Measurements from ENCODE around the gene SFT2D1. TPM values are rescaled to one million over a fixed set of nuclear protein-coding genes. Genes with fewer than 3 reads are reported as not detected.
"Not testable (repeated sequence)": the region's sequence is repeated elsewhere in the genome, so short reads cannot be mapped to it uniquely, and the experiment has no call there.

Gene SFT2D1
- total RNA-seq, 2 experiments from 2014 or later: 27.7 to 30.5 TPM

DNA sequence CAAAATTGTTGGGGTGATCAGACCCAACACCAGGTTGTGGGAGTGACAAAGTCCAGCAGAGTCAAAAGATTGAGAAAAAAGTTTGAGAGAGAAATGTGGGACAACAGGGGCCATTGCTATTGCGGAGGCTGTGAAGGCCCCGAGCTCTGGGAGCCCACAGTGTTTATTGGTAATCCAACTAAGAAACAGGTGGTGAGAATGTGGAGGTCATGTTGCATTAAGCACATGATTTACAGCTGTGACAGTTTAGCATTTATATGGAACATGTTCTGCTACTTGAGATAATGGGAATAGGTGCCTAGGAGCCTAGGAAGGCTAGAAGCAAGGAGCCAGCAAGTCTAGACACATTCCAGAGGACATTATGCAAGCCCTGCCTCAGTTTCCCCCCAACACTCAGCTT lies 2.6 kb upstream of the SFT2D1 start:
- not testable (repeated sequence) for H3K4me1 Mint-ChIP-seq (ENCODE audit: low read depth); H3K36me3 Mint-ChIP-seq (ENCODE audit: low read depth); H3K27ac Mint-ChIP-seq; H3K9me3 Mint-ChIP-seq (ENCODE audit: insufficient read depth); H3K4me3 Mint-ChIP-seq; DNase-seq; ATAC-seq
- POLR2A ChIA-PET: interaction anchor here (0.5 kb wide), 1 partner anchor 33 kb away, joined by 3 read pairs; no protein-coding TSS in a partner anchor
- CTCF ChIA-PET: interaction anchor here (1.3 to 2.2 kb wide), 3 partner anchors 31 to 55 kb away, joined by 3 to 7 read pairs (median 5); no protein-coding TSS in a partner anchor
- peaks cover 29% of the 10 kb centered on the region for H3K27me3 Mint-ChIP-seq (ENCODE audit: low read depth)

DNA sequence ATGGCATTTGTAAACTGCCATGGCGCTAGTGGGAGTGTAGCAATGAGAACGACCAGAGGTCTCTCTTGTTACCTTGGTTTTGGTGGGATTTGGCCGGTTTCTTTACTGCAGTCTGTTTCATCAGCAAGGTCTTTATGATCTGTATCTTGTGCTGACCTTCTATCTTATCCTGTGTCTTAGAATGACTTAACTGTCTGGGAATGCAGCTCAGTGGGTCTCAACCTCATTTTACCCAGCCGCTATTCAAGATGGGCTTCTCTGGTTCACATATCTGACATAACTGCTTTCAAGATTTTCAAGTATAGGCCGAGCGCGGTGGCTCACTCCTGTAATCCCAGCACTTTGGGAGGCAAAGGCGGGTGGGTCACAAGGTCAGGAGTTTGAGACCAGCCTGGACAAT lies 1.9 kb upstream of the SFT2D1 start:
- Mint-ChIP-seq H3K4me1 (ENCODE audit: low read depth) (peaks cover 8% of the 10 kb centered on the region), H3K27me3 (ENCODE audit: low read depth) (peaks cover 23% of the 10 kb centered on the region), H3K27ac (no peak overlapping the region), H3K4me3 (no peak overlapping the region), H3K36me3 (ENCODE audit: low read depth) (no peaks in the 10 kb centered on the region), H3K9me3 (ENCODE audit: insufficient read depth) (no peaks in the 10 kb centered on the region)
- ChIA-PET POLR2A (no interaction called here), CTCF (interaction anchor here (1.5 to 2.2 kb wide), 2 partner anchors 30 to 37 kb away, joined by 5 to 7 read pairs; no protein-coding TSS in a partner anchor)
- ATAC-seq (no peak), DNase-seq (no peak)

DNA sequence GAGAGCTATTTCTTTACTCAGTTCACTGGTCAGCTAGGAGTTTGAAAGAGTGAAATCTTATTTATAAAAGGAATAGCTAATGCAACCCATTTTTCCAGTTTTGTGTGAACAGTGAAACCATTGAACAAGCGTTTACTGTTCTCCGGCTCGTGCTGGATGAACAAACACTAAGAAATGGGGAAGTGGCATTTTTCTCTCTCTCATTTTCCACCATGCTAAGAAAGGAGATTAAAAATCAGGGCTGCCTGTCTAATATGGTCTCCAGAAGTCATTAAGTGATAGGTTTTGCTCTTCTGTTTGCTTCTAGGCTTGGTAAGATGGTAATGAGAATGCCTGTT lies 774 bp upstream of the SFT2D1 start:
- peak overlapping the region; percentile 78 for H3K4me3 Mint-ChIP-seq
- ChIA-PET CTCF (interaction anchor here (0.6 to 1.8 kb wide), 4 partner anchors 9 to 92 kb away, joined by 3 to 11 read pairs (median 5); no protein-coding TSS in a partner anchor), POLR2A (no interaction called here)
- peak overlapping the region; percentile 35 for H3K27ac Mint-ChIP-seq
- ATAC-seq: no peak
- H3K36me3 Mint-ChIP-seq (ENCODE audit: low read depth): peaks cover 3% of the 10 kb centered on the region
- H3K4me1 Mint-ChIP-seq (ENCODE audit: low read depth): peaks cover 8% of the 10 kb centered on the region
- DNase-seq: no peak
- no peaks in the 10 kb centered on the region for H3K9me3 Mint-ChIP-seq (ENCODE audit: insufficient read depth)
- peaks cover 18% of the 10 kb centered on the region for H3K27me3 Mint-ChIP-seq (ENCODE audit: low read depth)

DNA sequence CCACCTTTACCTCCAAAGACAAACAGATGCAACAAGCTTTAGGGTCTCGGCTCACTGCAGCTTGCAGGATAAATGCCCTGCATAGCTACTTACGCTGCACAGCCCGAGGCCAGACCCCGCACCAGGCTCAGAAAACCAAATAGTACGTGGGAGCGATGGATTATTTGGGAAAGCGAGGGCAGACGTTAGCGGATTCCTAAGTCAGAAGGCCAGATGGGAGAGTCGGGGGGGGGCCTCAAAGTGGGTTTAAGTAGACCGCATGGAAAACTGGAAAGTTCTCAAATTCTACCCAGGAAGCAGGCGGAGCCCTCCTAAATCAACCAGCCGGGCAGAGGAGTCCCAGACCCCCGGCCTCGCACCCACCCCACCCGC lies 382 bp downstream of the SFT2D1 start:
- Mint-ChIP-seq H3K4me3 (peak overlapping the region; percentile 78), H3K27me3 (ENCODE audit: low read depth) (peaks cover 12% of the 10 kb centered on the region), H3K4me1 (ENCODE audit: low read depth) (peaks cover 11% of the 10 kb centered on the region), H3K9me3 (ENCODE audit: insufficient read depth) (no peaks in the 10 kb centered on the region), H3K36me3 (ENCODE audit: low read depth) (peaks cover 15% of the 10 kb centered on the region), H3K27ac (peak overlapping the region; percentile 93)
- ChIA-PET CTCF (interaction anchor here (1.0 to 1.8 kb wide), 4 partner anchors 8 to 58 kb away, joined by 3 to 11 read pairs (median 6); no protein-coding TSS in a partner anchor), POLR2A (interaction anchor here (0.8 to 1.1 kb wide), 4 partner anchors 8 to 69 kb away, joined by 3 to 5 read pairs (median 4); no protein-coding TSS in a partner anchor)
- peak; percentile 37 for DNase-seq
- peak; percentile 39 for ATAC-seq

DNA sequence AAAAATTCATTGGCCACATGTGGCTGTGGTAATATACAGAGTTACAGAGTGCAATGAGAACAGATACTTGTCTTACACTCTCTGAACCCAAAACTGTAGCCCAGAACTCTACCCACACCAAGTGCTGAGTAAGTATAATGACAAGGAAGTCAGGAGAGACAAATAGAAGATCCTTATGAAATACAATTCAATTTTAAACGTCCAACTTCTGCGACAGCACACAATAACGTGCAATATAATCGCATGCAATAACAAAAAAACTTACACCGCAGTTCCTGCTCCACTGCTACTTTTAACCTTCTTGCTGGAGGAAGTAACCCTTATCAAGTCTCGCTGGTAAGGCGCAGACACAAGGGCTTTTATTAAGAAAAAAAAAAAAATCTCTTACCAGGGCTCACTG lies 881 bp downstream of the SFT2D1 start:
- Mint-ChIP-seq H3K4me3 (peak overlapping the region; percentile 78), H3K4me1 (ENCODE audit: low read depth) (peaks cover 11% of the 10 kb centered on the region), H3K9me3 (ENCODE audit: insufficient read depth) (no peaks in the 10 kb centered on the region), H3K27me3 (ENCODE audit: low read depth) (peaks cover 12% of the 10 kb centered on the region), H3K36me3 (ENCODE audit: low read depth) (peaks cover 20% of the 10 kb centered on the region), H3K27ac (peak overlapping the region; percentile 93)
- POLR2A ChIA-PET: interaction anchor here (1.0 to 1.1 kb wide), 3 partner anchors 8 to 40 kb away, joined by 3 to 4 read pairs (median 4); no protein-coding TSS in a partner anchor
- ATAC-seq (peak; percentile 24), DNase-seq (peak; percentile 47)
- CTCF ChIA-PET: interaction anchor here (1.0 to 1.6 kb wide), 2 partner anchors 28 to 59 kb away, joined by 5 to 7 read pairs; no protein-coding TSS in a partner anchor

GRCh38 chr6:166338854-166339253 lies 3.5 kb downstream of the SFT2D1 start:
- H3K4me1 Mint-ChIP-seq (ENCODE audit: low read depth): peaks cover 34% of the 10 kb centered on the region
- H3K36me3 Mint-ChIP-seq (ENCODE audit: low read depth): peaks cover 41% of the 10 kb centered on the region
- ChIA-PET CTCF (no interaction called here), POLR2A (no interaction called here)
- no peak overlapping the region for H3K4me3 Mint-ChIP-seq
- H3K27me3 Mint-ChIP-seq (ENCODE audit: low read depth): peaks cover 4% of the 10 kb centered on the region
- no peak for DNase-seq
- H3K9me3 Mint-ChIP-seq (ENCODE audit: insufficient read depth): no peaks in the 10 kb centered on the region
- ATAC-seq: no peak
- H3K27ac Mint-ChIP-seq: no peak overlapping the region

DNA sequence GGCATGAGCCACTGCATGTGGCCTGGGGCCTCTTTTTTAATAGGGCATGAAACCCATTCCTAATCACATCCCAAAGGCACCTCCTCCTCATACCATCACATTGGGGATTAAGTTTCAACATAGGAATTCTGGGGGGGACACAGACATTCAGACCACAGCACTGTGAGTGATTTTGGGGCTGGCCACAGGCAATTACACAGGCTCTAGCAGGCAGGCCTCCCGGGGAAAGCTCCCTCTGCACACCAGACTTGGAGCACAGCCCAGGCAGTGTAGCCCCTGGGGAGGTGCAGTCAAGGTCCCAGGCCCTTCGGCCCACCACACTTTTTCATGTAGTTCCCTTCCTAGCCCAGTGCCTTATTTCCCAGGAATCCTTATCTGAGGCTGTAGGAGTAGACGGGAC lies 5.5 kb downstream of the SFT2D1 start:
- Mint-ChIP-seq H3K4me3 (no peak overlapping the region), H3K36me3 (ENCODE audit: low read depth) (peaks cover 55% of the 10 kb centered on the region), H3K4me1 (ENCODE audit: low read depth) (peaks cover 47% of the 10 kb centered on the region), H3K9me3 (ENCODE audit: insufficient read depth) (no peaks in the 10 kb centered on the region), H3K27ac (no peak overlapping the region), H3K27me3 (ENCODE audit: low read depth) (peaks cover 7% of the 10 kb centered on the region)
- ChIA-PET POLR2A (no interaction called here), CTCF (interaction anchor here (1.7 to 5.7 kb wide), 2 partner anchors 23 to 44 kb away, joined by 5 to 32 read pairs; no protein-coding TSS in a partner anchor)
- no peak for DNase-seq
- ATAC-seq: no peak

- peaks cover 50% of the 10 kb centered on the region for H3K4me1 Mint-ChIP-seq (ENCODE audit: low read depth)
- CTCF ChIA-PET: interaction anchor here (0.6 to 5.7 kb wide), 4 partner anchors 22 to 60 kb away, joined by 3 to 32 read pairs (median 4); no protein-coding TSS in a partner anchor
- H3K36me3 Mint-ChIP-seq (ENCODE audit: low read depth): peaks cover 55% of the 10 kb centered on the region
Observed at GRCh38 chr6:166335378-166336302, 6.7 kb downstream of the SFT2D1 start.

GRCh38 chr6:166334878-166335277 lies 7.5 kb downstream of the SFT2D1 start:
- Mint-ChIP-seq H3K36me3 (ENCODE audit: low read depth) (peaks cover 55% of the 10 kb centered on the region), H3K27ac (no peak overlapping the region), H3K4me3 (no peak overlapping the region), H3K4me1 (ENCODE audit: low read depth) (peaks cover 50% of the 10 kb centered on the region), H3K9me3 (ENCODE audit: insufficient read depth) (no peaks in the 10 kb centered on the region), H3K27me3 (ENCODE audit: low read depth) (peaks cover 7% of the 10 kb centered on the region)
- POLR2A ChIA-PET: no interaction called here
- ATAC-seq (no peak), DNase-seq (no peak)
- CTCF ChIA-PET: interaction anchor here (1.2 to 5.7 kb wide), 2 partner anchors 46 to 54 kb away, joined by 3 to 32 read pairs; no protein-coding TSS in a partner anchor

More at GRCh38 chr6:166335378-166336302, 6.7 kb downstream of the SFT2D1 start:
- Mint-ChIP-seq H3K27me3 (ENCODE audit: low read depth) (peaks cover 7% of the 10 kb centered on the region), H3K4me3 (no peak overlapping the region), H3K9me3 (ENCODE audit: insufficient read depth) (no peaks in the 10 kb centered on the region), H3K27ac (no peak overlapping the region)
- no peak for ATAC-seq
- POLR2A ChIA-PET: no interaction called here
- no peak for DNase-seq

- DNase-seq (peak; percentile 75), ATAC-seq (peak; percentile 92)
- POLR2A ChIA-PET: interaction anchor here (0.6 to 1.8 kb wide), 3 partner anchors 9 to 86 kb away, joined by 3 to 4 read pairs (median 3); partner anchors contain the start of gene SFT2D1
- peaks cover 50% of the 10 kb centered on the region for H3K4me1 Mint-ChIP-seq (ENCODE audit: low read depth)
- H3K27me3 Mint-ChIP-seq (ENCODE audit: low read depth): peaks cover 7% of the 10 kb centered on the region
- H3K27ac Mint-ChIP-seq: peak overlapping the region; percentile 60
- CTCF ChIA-PET: interaction anchor here (1.0 to 5.7 kb wide), 3 partner anchors 9 to 47 kb away, joined by 3 to 32 read pairs (median 6); partner anchors contain the start of gene SFT2D1
- no peaks in the 10 kb centered on the region for H3K9me3 Mint-ChIP-seq (ENCODE audit: insufficient read depth)
- H3K4me3 Mint-ChIP-seq: peak overlapping the region; percentile 60
- peaks cover 61% of the 10 kb centered on the region for H3K36me3 Mint-ChIP-seq (ENCODE audit: low read depth)
Observed at GRCh38 chr6:166333172-166333995, 9.0 kb downstream of the SFT2D1 start.
